GM12873 (cell line): ENCODE data around the gene FSCB.

Experiments used
- TF ChIP-seq, protein P1 (sequence below): IDR thresholded peaks from 2 replicates; pipeline ENCODE4 v1.5.1; 2012; ENCODE audit warnings: low read depth, mild to moderate bottlenecking, moderate library complexity, low read length, control low read depth; ENCODE audit not compliant: insufficient read depth; ENCODE audit errors: missing control alignments

Gene FSCB

GRCh38 chr14:44507183-44507582, at the start of gene FSCB:
Gene FSCB (minus strand): TSS chr14:44507283. CDS start chr14:44506987, 296 bp downstream.
- TF ChIP-seq, protein P1, sequence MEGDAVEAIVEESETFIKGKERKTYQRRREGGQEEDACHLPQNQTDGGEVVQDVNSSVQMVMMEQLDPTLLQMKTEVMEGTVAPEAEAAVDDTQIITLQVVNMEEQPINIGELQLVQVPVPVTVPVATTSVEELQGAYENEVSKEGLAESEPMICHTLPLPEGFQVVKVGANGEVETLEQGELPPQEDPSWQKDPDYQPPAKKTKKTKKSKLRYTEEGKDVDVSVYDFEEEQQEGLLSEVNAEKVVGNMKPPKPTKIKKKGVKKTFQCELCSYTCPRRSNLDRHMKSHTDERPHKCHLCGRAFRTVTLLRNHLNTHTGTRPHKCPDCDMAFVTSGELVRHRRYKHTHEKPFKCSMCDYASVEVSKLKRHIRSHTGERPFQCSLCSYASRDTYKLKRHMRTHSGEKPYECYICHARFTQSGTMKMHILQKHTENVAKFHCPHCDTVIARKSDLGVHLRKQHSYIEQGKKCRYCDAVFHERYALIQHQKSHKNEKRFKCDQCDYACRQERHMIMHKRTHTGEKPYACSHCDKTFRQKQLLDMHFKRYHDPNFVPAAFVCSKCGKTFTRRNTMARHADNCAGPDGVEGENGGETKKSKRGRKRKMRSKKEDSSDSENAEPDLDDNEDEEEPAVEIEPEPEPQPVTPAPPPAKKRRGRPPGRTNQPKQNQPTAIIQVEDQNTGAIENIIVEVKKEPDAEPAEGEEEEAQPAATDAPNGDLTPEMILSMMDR = no peak

GRCh38 chr14:44531658-44532057, 24.6 kb upstream of the FSCB start:
- TF ChIP-seq, protein P1 = no peak

DNA sequence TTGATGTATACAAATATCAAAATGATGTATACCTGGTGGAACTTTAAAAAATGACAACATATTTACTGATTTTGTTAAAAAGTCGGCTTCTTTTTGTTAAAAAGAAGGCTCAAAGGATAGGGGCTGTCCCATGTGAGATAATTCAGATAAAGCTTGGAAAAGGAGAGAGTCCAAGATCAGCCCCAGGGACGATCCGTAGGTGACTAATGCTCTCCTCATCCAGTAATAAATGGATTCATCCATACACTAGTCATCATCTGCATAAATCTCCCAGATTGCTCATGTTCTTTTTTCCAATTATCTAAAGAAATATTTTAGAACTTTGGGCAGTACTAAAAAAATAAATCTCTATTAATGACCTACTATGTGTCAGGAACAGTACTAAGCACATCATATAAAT, 23.4 kb upstream of the FSCB start:
- TF ChIP-seq, protein P1 = no peak

GRCh38 chr14:44529026-44529425, 21.9 kb upstream of the FSCB start:
- TF ChIP-seq, protein P1 = no peak

DNA sequence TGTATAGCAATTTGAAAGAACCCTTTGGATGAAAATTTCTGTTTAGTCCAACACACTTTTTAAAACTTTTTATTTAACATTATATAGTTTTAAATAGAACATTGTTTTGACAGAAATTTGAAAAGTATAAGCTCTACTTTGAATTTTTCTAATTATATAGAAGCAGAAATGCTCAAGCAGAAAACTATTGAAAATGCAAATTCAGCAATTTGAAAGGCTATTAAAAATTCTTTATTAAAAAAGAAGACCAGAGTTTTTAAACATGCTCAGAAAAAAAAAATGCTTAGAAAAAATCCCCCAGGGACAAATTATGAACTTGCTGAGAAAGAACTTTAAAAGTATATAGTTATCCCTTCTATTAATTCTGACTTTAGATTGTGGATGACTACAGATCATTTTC, 21.1 kb upstream of the FSCB start:
- TF ChIP-seq, protein P1 = no peak

GRCh38 chr14:44525237-44525636, 18.2 kb upstream of the FSCB start:
- TF ChIP-seq, protein P1 = no peak

DNA sequence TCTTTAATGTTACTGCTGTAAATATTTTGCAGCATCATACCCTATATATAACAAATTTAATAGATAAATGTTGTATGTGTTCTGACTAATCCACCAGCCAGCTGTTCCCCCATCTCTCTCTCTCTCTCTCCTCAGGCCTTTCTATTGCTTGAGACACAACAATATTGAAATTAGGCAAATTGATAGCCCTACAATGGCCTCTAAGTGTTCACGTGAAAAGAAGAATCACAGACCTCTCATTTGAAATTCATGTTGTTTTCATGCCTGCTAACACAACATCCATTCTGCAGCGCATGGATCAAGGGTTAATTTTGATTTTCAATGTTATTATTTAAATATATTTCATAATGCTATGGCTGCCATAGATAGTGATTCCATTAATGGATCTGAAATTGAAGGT, 1.8 kb upstream of the FSCB start:
- TF ChIP-seq, protein P1 = no peak
